Heart right ventricle (tissue), 16 donors: Measurements from ENCODE around the gene NXPE2. TPM values are rescaled to one million over a fixed set of nuclear protein-coding genes. Genes with fewer than 3 reads are reported as not detected.

Source experiments
- ATAC-seq, 8 donors: fragments of 200-7000 bp; cut with Tn5 transposase; one replicate each; pipeline ENCODE4 v1.9.1; 2020; ENCODE audit warnings: mild to moderate bottlenecking in 8 of 8, moderate library complexity in 8 of 8, moderate number of reproducible peaks in 1 of 8
- DNase-seq, 2 donors: peaks; one replicate each; pipeline ENCODE4 v3.0.0-alpha.2; 2020
- H3K27ac ChIP-seq, 10 donors: fragments of 200-600 bp; sonication (generic) in 2 of 10; one replicate each; pipeline versions ENCODE4 v1.5.0 to v1.8.0; 2020 to 2022; ENCODE audit warnings: mild to moderate bottlenecking in 3 of 10
- H3K27me3 ChIP-seq, 7 donors: fragments of 200-600 bp; one replicate each; pipeline ENCODE4 v1.8.0; 2021 to 2022; ENCODE audit warnings: mild to moderate bottlenecking in 2 of 7
- H3K36me3 ChIP-seq, 9 donors: fragments of 200-600 bp; sonication (generic) in 1 of 9; one replicate each; pipeline versions ENCODE4 v1.5.0 to v1.8.0; 2020 to 2022; ENCODE audit warnings: mild to moderate bottlenecking in 2 of 9
- H3K4me1 ChIP-seq, 9 donors: fragments of 200-600 bp; sonication (generic) in 1 of 9; one replicate each; pipeline versions ENCODE4 v1.5.0 to v1.8.0; 2020 to 2022; ENCODE audit warnings: mild to moderate bottlenecking in 4 of 9
- H3K4me3 ChIP-seq, 10 donors: fragments of 200-600 bp; sonication (generic) in 2 of 10; one replicate each; pipeline versions ENCODE4 v1.5.0 to v1.8.0; 2020 to 2022; ENCODE audit warnings: mild to moderate bottlenecking in 7 of 10, moderate library complexity in 2 of 10
- H3K9me3 ChIP-seq, 11 donors: fragments of 200-600 bp in 10 of 11; sonication (generic) in 2 of 11; one replicate each; pipeline versions ENCODE4 v1.5.0 to v1.8.0; 2013 to 2022; ENCODE audit warnings: mild to moderate bottlenecking in 2 of 11, control low read depth in 1 of 11, moderate library complexity in 1 of 11
- WGBS, 2 donors: extraction: QIAGEN DNeasy Blood & Tissue Kit; methylation state at CpG; one replicate each; pipeline ENCODE4 v1.1.7; 2013; ENCODE audit warnings: inconsistent platforms in 1 of 2; 5-methylcytosine and 5-hydroxymethylcytosine counted together
- intact Hi-C, 10 donors: fragments of 100-400 bp; cut with DNase I; formaldehyde crosslinking; loops; one replicate each; pipeline versions ENCODE4 v1.11.1 to v1.14.2; 2022
- polyA plus RNA-seq, 2 donors: library from polyadenylated mRNA; stranded (reverse); fragments of 200-250 nt; gene quantifications; one replicate each; pipeline ENCODE4 v1.2.3, GENCODE V29; 2013
- total RNA-seq, 10 donors: library from RNA; stranded (reverse); fragmentation: NEBNext Ultra II Directional in 3 of 10; extraction: Animal tissue kit (Norgen Biotek cat#: 25700) in 3 of 10; gene quantifications; one replicate each; pipeline versions ENCODE4 v1.2.1 to v1.2.4, GENCODE V29; 2021 to 2023
- TF ChIP-seq, protein P1 (sequence below), 9 donors: fragments of 200-600 bp; sonication (generic) in 2 of 9; IDR thresholded peaks; one replicate each; pipeline versions ENCODE4 v1.5.0 to v1.8.0; 2021 to 2022; ENCODE audit warnings: antibody characterized with exemption in 9 of 9, mild to moderate bottlenecking in 5 of 9, moderate library complexity in 1 of 9
- donor health status: Arrhythmogenic right ventricular cardiomyopathy.
- donor health status: ischemic (EF 13 %, LVEDD 7.1; RV severe dilation, severe dysfunction).
- donor health status: healthy with polysubstance abuse.
- donor health status: DM: no; HTN: yes; CAD: no.
- donor health status: DM: no; HTN: no; CAD: no.
- donor health status: ischemic (EF 25% LVEDD 6.9; RV normal size, moderate dysfunction).
- donor health status: ischemic (EF 25% LVEDD 5.7; RV mildly dilated, moderate dysfunction).
- donor health status: healthy.
- donor health status: DM: yes; HTN: yes; CAD: no.
- donor health status: Ischemic cardiomyopathy.
- donor health status: ischemic (EF 35%, LVEDD 5.7; RV mildly dilated, moderate dysfunction).
- donor health status: nonischemic (EF 11% LVEDD 7.7; RV severe dilation, severe dysfunction).
- donor health status: DM: yes; HTN: yes; CAD: no.
- donor health status: PGD.
- donor health status: ischemic (EF 29% LVEDD 5.4; RV normal size, mild dysfunction).
- donor health status: nonischemic (EF 23%, LVEDD 6.1; RV moderate dilation, normal function).

NXPE2 gene
- total and polyA plus RNA-seq, 12 donors = 0.04 to 0.59 (median 0.18) TPM; not detected in 4

DNA sequence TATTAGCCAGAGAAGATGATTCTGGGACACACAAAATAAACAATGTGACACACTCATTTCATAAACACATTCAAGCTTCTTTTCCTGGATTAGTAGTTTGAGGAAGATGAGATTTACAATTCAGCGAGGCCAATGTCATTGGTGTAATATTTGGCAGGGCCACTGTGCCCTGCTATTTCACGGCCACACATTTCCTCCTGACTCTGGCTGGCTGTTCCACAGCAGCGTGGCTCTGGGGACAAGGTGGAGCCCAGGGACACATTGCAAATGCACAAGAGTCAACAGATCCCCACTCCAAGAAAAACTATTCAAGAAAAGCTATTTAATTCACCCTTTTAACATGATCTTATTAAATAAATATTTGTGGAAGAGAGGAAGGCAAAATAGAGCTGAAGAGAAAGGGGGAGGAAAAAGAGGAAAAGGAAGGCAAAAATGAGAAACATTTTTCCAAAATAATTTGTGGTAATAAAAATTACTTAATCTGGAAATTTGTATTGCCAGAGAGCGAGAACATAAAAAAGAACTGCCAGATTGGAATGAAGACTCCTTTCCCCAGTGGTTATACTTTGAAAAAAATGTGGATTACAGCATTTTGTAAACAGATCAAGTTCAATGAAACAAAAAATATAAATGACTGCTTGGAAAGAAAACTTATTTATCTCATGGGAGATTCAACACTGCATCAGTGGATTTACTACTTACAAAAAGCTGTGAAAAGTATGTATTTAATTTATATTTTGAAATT, 27.1 kb downstream of the NXPE2 start:
- WGBS, 2 donors = 29 to 50% methylated on average over 4 of the region's 4 CpGs
- ATAC-seq = peak in 6 of 8 donors; percentile 46 to 92 (median 64)
- intact Hi-C loops = no loop called here
- peak overlapping the region in 2 of 10 donors; percentile 38 to 39 for H3K27ac ChIP-seq
- no peaks in the 10 kb centered on the region for H3K36me3 ChIP-seq
- DNase-seq = peak; percentile 12 to 16
- H3K4me3 ChIP-seq = no peak overlapping the region
- H3K9me3 ChIP-seq = peaks cover 0 to 7% (median 0%) of the 10 kb centered on the region in 11 donors
- TF ChIP-seq, protein P1, sequence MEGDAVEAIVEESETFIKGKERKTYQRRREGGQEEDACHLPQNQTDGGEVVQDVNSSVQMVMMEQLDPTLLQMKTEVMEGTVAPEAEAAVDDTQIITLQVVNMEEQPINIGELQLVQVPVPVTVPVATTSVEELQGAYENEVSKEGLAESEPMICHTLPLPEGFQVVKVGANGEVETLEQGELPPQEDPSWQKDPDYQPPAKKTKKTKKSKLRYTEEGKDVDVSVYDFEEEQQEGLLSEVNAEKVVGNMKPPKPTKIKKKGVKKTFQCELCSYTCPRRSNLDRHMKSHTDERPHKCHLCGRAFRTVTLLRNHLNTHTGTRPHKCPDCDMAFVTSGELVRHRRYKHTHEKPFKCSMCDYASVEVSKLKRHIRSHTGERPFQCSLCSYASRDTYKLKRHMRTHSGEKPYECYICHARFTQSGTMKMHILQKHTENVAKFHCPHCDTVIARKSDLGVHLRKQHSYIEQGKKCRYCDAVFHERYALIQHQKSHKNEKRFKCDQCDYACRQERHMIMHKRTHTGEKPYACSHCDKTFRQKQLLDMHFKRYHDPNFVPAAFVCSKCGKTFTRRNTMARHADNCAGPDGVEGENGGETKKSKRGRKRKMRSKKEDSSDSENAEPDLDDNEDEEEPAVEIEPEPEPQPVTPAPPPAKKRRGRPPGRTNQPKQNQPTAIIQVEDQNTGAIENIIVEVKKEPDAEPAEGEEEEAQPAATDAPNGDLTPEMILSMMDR (IDR thresholded peaks at IDR 0.05) = no peak
- peaks cover 0 to 13% (median 0%) of the 10 kb centered on the region in 9 donors for H3K4me1 ChIP-seq
- H3K27me3 ChIP-seq = no peaks in the 10 kb centered on the region

DNA sequence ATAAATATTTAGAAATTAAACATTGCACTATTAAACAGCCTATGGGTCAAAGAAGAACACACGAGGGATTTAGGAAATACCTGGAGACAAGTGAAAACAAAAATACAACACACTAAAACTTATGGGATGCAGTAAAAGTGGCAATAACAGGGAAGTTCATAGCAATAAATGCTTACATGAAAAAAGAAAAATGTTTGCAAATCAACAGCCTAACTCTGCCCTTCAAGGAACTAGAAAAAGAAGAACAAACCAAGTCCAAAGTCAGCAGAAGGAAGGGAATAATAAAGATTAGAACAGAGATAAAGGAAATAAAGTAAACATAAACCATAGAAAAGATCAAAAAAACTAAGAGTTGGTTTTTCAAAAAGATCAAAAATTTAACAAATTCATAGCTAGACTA, 31.6 kb downstream of the NXPE2 start:
- Histone ChIP-seq H3K36me3 (no peaks in the 10 kb centered on the region), H3K4me3 (no peak overlapping the region), H3K27ac (no peak overlapping the region), H3K9me3 (peaks cover 0 to 23% (median 5%) of the 10 kb centered on the region in 11 donors), H3K27me3 (no peaks in the 10 kb centered on the region), H3K4me1 (peaks cover 0 to 8% (median 0%) of the 10 kb centered on the region in 9 donors)
- intact Hi-C loops = no loop called here
- TF ChIP-seq, protein P1 (IDR thresholded peaks at IDR 0.05) = no peak
- WGBS, 2 donors = 81% methylated on average over 1 of the region's 1 CpG
- ATAC-seq (no peak), DNase-seq (no peak)

DNA sequence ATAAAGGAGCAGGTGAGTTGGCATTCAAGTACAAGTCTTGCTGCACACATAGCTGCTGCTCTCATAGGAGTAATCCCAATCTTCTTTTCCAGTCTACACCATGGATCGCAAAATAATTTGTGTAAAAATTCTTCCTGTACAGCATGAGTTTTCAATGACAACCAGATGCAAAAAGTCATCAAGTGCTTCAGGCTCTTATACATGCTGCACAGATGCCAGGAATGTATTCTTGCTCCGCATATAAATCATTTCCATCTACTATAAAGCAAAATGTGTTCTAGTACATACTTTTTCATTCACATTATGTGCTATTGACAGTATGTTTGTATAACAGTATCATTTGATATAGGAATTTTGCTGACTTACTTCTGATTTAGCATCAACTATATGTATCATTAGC, 35.4 kb downstream of the NXPE2 start:
- no peaks in the 10 kb centered on the region for H3K27me3 ChIP-seq
- ATAC-seq = no peak
- TF ChIP-seq, protein P1 (IDR thresholded peaks at IDR 0.05) = no peak
- H3K4me3 ChIP-seq = no peak overlapping the region
- peaks cover 0 to 23% (median 5%) of the 10 kb centered on the region in 11 donors for H3K9me3 ChIP-seq
- intact Hi-C loops = no loop called here
- DNase-seq = no peak
- H3K27ac ChIP-seq = no peak overlapping the region
- no peaks in the 10 kb centered on the region for H3K36me3 ChIP-seq
- no peaks in the 10 kb centered on the region for H3K4me1 ChIP-seq
- WGBS, 2 donors = 94 to 99% methylated on average over 2 of the region's 2 CpGs

DNA sequence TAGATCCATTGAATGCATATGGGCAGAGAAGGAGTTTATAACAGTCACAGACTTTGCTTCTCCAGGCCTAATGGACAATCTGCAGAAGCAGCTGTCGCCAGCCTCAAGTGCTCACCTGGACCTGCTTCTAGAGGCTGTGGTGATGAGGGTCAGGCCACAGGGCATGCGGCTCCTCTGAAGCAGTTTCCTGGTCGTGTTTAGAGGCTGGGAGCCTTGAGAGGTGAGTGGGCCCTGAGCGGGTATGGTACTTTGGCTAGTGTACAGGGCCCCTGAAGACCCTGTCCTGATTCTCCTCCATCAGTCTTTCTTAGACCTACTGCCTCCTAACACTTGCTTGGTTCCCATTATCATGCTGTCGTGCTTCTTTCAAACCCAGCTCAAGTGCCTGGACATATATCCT, 41.2 kb downstream of the NXPE2 start:
- intact Hi-C loops = no loop called here
- no peak overlapping the region for H3K27ac ChIP-seq
- no peaks in the 10 kb centered on the region for H3K9me3 ChIP-seq
- 84 to 89% methylated on average over 5 of the region's 5 CpGs for WGBS, 2 donors
- TF ChIP-seq, protein P1 (IDR thresholded peaks at IDR 0.05) = no peak
- H3K4me1 ChIP-seq = no peaks in the 10 kb centered on the region
- no peaks in the 10 kb centered on the region for H3K36me3 ChIP-seq
- DNase-seq = no peak
- H3K27me3 ChIP-seq = peaks cover 0 to 12% (median 0%) of the 10 kb centered on the region in 7 donors
- no peak for ATAC-seq
- no peak overlapping the region for H3K4me3 ChIP-seq
